Thoracic aorta (tissue), 2 donors: ENCODE results near the gene TMEM181. TPM values are rescaled to one million over a fixed set of nuclear protein-coding genes. Genes with fewer than 3 reads are reported as not detected.

Experiments used
- ATAC-seq: fragments of 150-250 bp; one replicate; pipeline ENCODE4 v1.8.0; 2017; ENCODE audit warnings: low read depth; ENCODE audit not compliant: insufficient number of reproducible peaks, low FRiP score
- DNase-seq: peaks from one replicate; pipeline ENCODE4 v3.0.0-alpha.2; 2020; ENCODE audit warnings: low spot score
- H3K27ac ChIP-seq, 2 donors: fragments of 200-600 bp; sonication (generic); 1 replicate in 1 of 2; 2 replicates in 1 of 2; pipeline ENCODE4 v1.5.1; 2016; ENCODE audit warnings: mild to moderate bottlenecking in 2 of 2, moderate library complexity in 2 of 2
- H3K27me3 ChIP-seq: fragments of 200-600 bp; sonication (generic); replicated peaks from 2 replicates; pipeline ENCODE4 v1.6.0; 2016; ENCODE audit warnings: mild to moderate bottlenecking; ENCODE audit not compliant: insufficient read depth
- H3K36me3 ChIP-seq: fragments of 200-600 bp; sonication (generic); one replicate; pipeline ENCODE4 v1.5.1; 2016
- H3K4me1 ChIP-seq, 2 donors: fragments of 200-600 bp; sonication (generic); 1 replicate in 1 of 2; 2 replicates in 1 of 2; pipeline versions ENCODE4 v1.5.1 to v1.6.0; 2016; ENCODE audit warnings: low read depth in 2 of 2, mild to moderate bottlenecking in 1 of 2; ENCODE audit not compliant: control insufficient read depth in 1 of 2
- H3K4me3 ChIP-seq: fragments of 200-600 bp; sonication (generic); 2 replicates; pipeline ENCODE4 v1.5.1; 2016; ENCODE audit warnings: mild to moderate bottlenecking
- H3K9me3 ChIP-seq: fragments of 200-600 bp; sonication (generic); 2 replicates; pipeline ENCODE4 v1.5.1; 2016
- total RNA-seq, 2 donors: library from RNA; depleted of rRNA; stranded (reverse); fragments of >200 nt; gene quantifications; one replicate each; pipeline versions ENCODE4 v1.1.0 to v1.2.3, GENCODE V29; 2016
- TF ChIP-seq, protein P1 (sequence below): fragments of 200-600 bp; sonication (generic); IDR thresholded peaks from one replicate; pipeline ENCODE4 v1.5.1; 2019; ENCODE audit warnings: antibody characterized with exemption

TMEM181 gene
- total RNA-seq, 2 donors from 2014 or later: 21.4 to 26.3 TPM

DNA sequence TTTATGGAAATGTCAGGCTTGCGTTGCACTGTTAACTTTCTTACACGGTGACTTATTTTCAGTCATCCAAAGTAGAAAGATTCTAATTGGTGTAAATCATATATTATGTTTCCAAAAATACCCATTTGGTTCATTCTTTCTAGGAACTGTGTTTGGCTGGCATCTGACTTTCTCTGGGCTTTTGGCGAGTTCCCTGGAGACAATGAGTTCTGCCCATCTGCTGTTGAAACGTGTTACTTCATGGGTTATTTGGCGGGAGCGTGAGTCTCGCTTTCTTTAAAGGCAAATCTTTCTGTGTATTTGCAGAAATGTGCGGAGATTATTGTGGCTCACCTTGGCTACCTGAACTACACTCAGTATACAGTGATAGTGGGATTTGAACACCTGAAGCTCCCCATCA, 29.5 kb downstream of the TMEM181 start:
- Histone ChIP-seq H3K4me1 (peaks cover 0 to 9% of the 10 kb centered on the region in 2 donors), H3K36me3 (peaks cover 41% of the 10 kb centered on the region), H3K27ac (no peak overlapping the region), H3K4me3 (no peak overlapping the region), H3K27me3 (no peaks in the 10 kb centered on the region), H3K9me3 (no peaks in the 10 kb centered on the region)
- DNase-seq: no peak
- ATAC-seq: no peak
- TF ChIP-seq, protein P1, sequence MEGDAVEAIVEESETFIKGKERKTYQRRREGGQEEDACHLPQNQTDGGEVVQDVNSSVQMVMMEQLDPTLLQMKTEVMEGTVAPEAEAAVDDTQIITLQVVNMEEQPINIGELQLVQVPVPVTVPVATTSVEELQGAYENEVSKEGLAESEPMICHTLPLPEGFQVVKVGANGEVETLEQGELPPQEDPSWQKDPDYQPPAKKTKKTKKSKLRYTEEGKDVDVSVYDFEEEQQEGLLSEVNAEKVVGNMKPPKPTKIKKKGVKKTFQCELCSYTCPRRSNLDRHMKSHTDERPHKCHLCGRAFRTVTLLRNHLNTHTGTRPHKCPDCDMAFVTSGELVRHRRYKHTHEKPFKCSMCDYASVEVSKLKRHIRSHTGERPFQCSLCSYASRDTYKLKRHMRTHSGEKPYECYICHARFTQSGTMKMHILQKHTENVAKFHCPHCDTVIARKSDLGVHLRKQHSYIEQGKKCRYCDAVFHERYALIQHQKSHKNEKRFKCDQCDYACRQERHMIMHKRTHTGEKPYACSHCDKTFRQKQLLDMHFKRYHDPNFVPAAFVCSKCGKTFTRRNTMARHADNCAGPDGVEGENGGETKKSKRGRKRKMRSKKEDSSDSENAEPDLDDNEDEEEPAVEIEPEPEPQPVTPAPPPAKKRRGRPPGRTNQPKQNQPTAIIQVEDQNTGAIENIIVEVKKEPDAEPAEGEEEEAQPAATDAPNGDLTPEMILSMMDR: no peak

DNA sequence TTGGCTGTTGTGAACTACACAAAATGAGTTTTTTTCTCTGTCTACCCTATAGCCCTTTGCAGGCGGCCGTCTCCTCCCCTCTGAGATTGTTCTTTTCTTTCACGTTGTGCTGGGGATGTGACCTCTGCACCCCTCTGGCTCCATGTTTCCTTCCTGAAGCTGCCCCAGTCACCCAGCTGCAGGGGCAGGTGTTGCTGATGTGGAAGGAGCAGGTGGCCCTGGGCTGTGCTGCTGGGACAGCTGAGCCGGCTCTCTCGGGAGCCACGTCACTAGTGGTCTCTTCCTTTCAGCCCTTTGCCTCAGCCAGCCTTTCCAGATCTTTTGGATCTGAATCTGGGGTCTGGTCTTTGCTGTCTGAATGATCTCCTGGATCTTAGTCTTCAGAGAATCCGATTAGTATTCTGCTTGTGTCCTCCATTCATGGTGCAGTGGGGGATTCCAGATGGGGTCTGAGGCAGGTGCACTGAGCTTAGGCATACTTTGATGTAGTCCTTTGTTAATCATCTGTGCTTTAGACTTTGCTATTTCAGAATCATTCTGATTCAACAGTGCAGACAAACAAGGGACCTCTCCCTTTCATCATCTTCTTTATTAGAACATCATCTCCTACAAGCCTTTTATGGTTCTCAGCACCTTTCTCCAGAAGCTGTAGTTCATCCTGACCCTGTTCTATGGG, 31.4 kb downstream of the TMEM181 start:
- Histone ChIP-seq H3K27ac (no peak overlapping the region), H3K27me3 (no peaks in the 10 kb centered on the region), H3K4me1 (peaks cover 0 to 9% of the 10 kb centered on the region in 2 donors), H3K4me3 (no peak overlapping the region), H3K9me3 (no peaks in the 10 kb centered on the region), H3K36me3 (peaks cover 32% of the 10 kb centered on the region)
- ATAC-seq: no peak
- TF ChIP-seq, protein P1: no peak
- no peak for DNase-seq

DNA sequence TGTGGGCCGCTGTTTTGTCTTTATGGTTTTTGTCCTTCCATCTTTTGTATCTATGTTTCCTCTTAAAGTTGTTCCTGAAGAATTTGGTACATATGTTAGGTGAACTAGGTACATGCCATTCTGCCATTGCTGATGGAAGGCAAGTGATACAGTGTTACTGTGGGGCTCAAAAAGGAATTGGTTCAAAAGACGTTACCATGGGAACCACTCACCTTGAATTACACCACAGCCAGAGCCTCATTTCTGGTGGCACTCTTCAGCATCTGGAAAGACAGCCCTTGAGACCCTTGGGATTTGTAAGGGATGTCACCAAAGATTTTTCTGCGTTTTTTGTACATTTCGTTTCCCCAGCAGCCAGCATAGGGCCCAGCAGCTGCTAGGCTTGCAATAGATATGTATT, 31.9 kb downstream of the TMEM181 start:
- Histone ChIP-seq H3K4me1 (peaks cover 0 to 9% of the 10 kb centered on the region in 2 donors), H3K27ac (no peak overlapping the region), H3K27me3 (no peaks in the 10 kb centered on the region), H3K4me3 (no peak overlapping the region), H3K9me3 (no peaks in the 10 kb centered on the region), H3K36me3 (peaks cover 29% of the 10 kb centered on the region)
- DNase-seq: no peak
- TF ChIP-seq, protein P1: no peak
- ATAC-seq: no peak

DNA sequence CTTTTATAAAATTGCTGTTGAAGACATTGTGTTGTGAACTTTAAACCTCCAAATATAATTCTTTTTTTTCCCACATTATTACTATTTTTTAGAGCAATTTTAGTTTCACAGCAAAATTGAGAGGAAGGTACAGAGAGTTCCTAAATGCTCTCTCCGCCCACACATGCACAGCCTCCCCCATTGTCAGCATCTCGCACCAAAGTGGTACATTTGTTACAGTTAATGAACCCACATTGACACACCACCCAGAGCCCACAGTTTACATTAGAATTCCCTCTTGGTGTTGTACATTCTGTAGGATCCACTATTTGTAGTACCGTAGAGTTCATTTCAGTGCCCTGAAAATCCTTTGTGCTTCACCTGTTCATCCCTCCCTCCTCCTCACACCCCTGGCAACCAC, 33.8 kb downstream of the TMEM181 start:
- Histone ChIP-seq H3K4me1 (peaks cover 0 to 9% of the 10 kb centered on the region in 2 donors), H3K4me3 (no peak overlapping the region), H3K36me3 (peaks cover 32% of the 10 kb centered on the region), H3K27me3 (no peaks in the 10 kb centered on the region), H3K27ac (no peak overlapping the region), H3K9me3 (no peaks in the 10 kb centered on the region)
- TF ChIP-seq, protein P1: no peak
- DNase-seq: no peak
- no peak for ATAC-seq

DNA sequence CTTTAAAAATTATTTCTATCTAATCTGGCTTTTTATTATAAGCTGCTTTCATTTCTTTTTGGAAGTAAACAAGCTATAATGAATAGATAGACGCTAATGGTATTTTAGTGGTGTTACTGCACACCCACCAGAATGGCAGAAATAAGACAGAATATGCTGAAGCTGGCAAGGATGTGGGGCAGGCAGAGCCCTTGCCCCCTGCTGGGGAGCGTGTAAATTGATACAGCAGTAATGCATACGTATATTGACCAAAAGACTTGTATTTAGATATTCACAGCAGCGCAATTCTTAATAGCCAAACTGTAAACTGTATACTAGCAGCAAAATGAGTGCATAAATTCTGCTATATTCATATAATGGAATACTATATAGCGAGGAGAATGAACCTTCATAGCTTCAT, 35.3 kb downstream of the TMEM181 start:
- TF ChIP-seq, protein P1: no peak
- Histone ChIP-seq H3K27me3 (no peaks in the 10 kb centered on the region), H3K36me3 (peaks cover 28% of the 10 kb centered on the region), H3K27ac (no peak overlapping the region), H3K4me1 (no peaks in the 10 kb centered on the region), H3K4me3 (no peak overlapping the region), H3K9me3 (no peaks in the 10 kb centered on the region)
- DNase-seq (no peak), ATAC-seq (no peak)
